Gastroesophageal sphincter (tissue), 4 donors: ENCODE results near the gene TP63. TPM values are rescaled to one million over a fixed set of nuclear protein-coding genes. Genes with fewer than 3 reads are reported as not detected.
A peak's percentile ranks its signal among the peaks of the same experiment; 100 is the strongest.

ENCODE experiments used
- ATAC-seq: fragments of 150-250 bp; one replicate; pipeline ENCODE4 v1.9.1; 2016; ENCODE audit warnings: mild to moderate bottlenecking, moderate library complexity
- H3K27ac ChIP-seq, 4 donors: fragments of 200-600 bp; sonication (generic) in 3 of 4; 1 replicate in 3 of 4; 2 replicates in 1 of 4; pipeline ENCODE4 v1.5.1; 2016 to 2019
- H3K27me3 ChIP-seq: fragments of 200-600 bp; sonication (generic); one replicate; pipeline ENCODE4 v1.5.1; 2019
- H3K36me3 ChIP-seq, 2 donors: fragments of 200-600 bp; sonication (generic); one replicate each; pipeline ENCODE4 v1.5.1; 2019; ENCODE audit warnings: control low read depth in 1 of 2
- H3K4me1 ChIP-seq, 3 donors: fragments of 200-600 bp; sonication (generic); 1 replicate in 2 of 3; 2 replicates in 1 of 3; pipeline ENCODE4 v1.5.1; 2016 to 2019; ENCODE audit warnings: control low read depth in 2 of 3
- H3K4me3 ChIP-seq, 2 donors: fragments of 200-600 bp; sonication (generic); one replicate each; pipeline ENCODE4 v1.5.1; 2019; ENCODE audit warnings: mild to moderate bottlenecking in 1 of 2, moderate library complexity in 1 of 2
- H3K9me3 ChIP-seq, 3 donors: fragments of 200-600 bp; sonication (generic); one replicate each; pipeline ENCODE4 v1.5.1; 2017 to 2019; ENCODE audit warnings: control low read depth in 2 of 3
- CTCF ChIP-seq, 4 experiments: fragments of 200-600 bp in 2 of 4; fragments of 450-650 bp in 2 of 4; sonication (generic) in 1 of 4; IDR thresholded peaks; one replicate each; pipeline ENCODE4 v1.5.1; 2017 to 2019; ENCODE audit warnings: antibody characterized with exemption in 4 of 4, mild to moderate bottlenecking in 2 of 4, moderate library complexity in 2 of 4
- EP300 ChIP-seq: sonication (generic); formaldehyde crosslinking; IDR thresholded peaks from one replicate; pipeline ENCODE4 v1.6.1; 2017; ENCODE audit warnings: antibody characterized with exemption, mild to moderate bottlenecking
- POLR2A ChIP-seq, 2 donors: fragments of 450-650 bp; IDR thresholded peaks; one replicate each; pipeline ENCODE4 v1.6.1; 2017; ENCODE audit warnings: antibody characterized with exemption in 2 of 2, mild to moderate bottlenecking in 2 of 2, moderate library complexity in 1 of 2
- POLR2AphosphoS5 ChIP-seq: sonication (generic); formaldehyde crosslinking; IDR thresholded peaks from one replicate; pipeline ENCODE4 v1.6.1; 2017; ENCODE audit warnings: antibody characterized with exemption
- WGBS, 2 donors: methylation state at CpG; one replicate each; pipeline ENCODE4 v1.1.5; 2018; ENCODE audit warnings: low coverage in 1 of 2; 5-methylcytosine and 5-hydroxymethylcytosine counted together
- total RNA-seq, 4 donors: library from RNA; depleted of rRNA; stranded (reverse); fragments of >200 nt; gene quantifications; one replicate each; pipeline ENCODE4 v1.1.0, GENCODE V29; 2016

The TP63 gene
- total RNA-seq, 4 donors from 2014 or later: 0.13 to 7.4 (median 3.4) TPM; not detected in 1

- ATAC-seq: peak; percentile 19
- Histone ChIP-seq H3K27ac (no peak overlapping the region), H3K4me1 (no peaks in the 10 kb centered on the region), H3K36me3 (no peaks in the 10 kb centered on the region), H3K27me3 (no peaks in the 10 kb centered on the region), H3K9me3 (no peaks in the 10 kb centered on the region), H3K4me3 (no peak overlapping the region)
- TF ChIP-seq POLR2A (IDR thresholded peaks at IDR 0.05) (no peak), EP300 (no peak), POLR2AphosphoS5 (no peak), CTCF (IDR thresholded peaks at IDR 0.05) (no peak)
- 79 to 81% methylated on average over 2 of the region's 2 CpGs for WGBS, 2 donors
Observed at GRCh38 chr3:189902230-189903186, 271.3 kb downstream of the TP63 start.

GRCh38 chr3:189903562-189904250 lies 272.5 kb downstream of the TP63 start:
- Histone ChIP-seq H3K4me1 (no peaks in the 10 kb centered on the region), H3K9me3 (no peaks in the 10 kb centered on the region), H3K27ac (no peak overlapping the region), H3K36me3 (no peaks in the 10 kb centered on the region), H3K27me3 (no peaks in the 10 kb centered on the region), H3K4me3 (no peak overlapping the region)
- no peak for ATAC-seq
- TF ChIP-seq CTCF (IDR thresholded peaks at IDR 0.05): no peak
- no peak for TF ChIP-seq POLR2A (IDR thresholded peaks at IDR 0.05)
- no peak for TF ChIP-seq POLR2AphosphoS5
- no peak for TF ChIP-seq EP300
- WGBS, 2 donors: 53 to 68% methylated on average over 6 of the region's 6 CpGs

GRCh38 chr3:189907803-189908202 lies 276.6 kb downstream of the TP63 start:
- no peaks in the 10 kb centered on the region for H3K36me3 ChIP-seq
- ATAC-seq: no peak
- no peak overlapping the region for H3K27ac ChIP-seq
- no peak overlapping the region for H3K4me3 ChIP-seq
- 75 to 98% methylated on average over 5 to 6 of the region's 6 CpGs for WGBS, 2 donors
- H3K4me1 ChIP-seq: no peaks in the 10 kb centered on the region
- no peaks in the 10 kb centered on the region for H3K9me3 ChIP-seq
- TF ChIP-seq EP300 (no peak), CTCF (IDR thresholded peaks at IDR 0.05) (no peak), POLR2AphosphoS5 (no peak), POLR2A (IDR thresholded peaks at IDR 0.05) (no peak)
- no peaks in the 10 kb centered on the region for H3K27me3 ChIP-seq

GRCh38 chr3:189908646-189909045 lies 277.5 kb downstream of the TP63 start:
- Histone ChIP-seq H3K36me3 (no peaks in the 10 kb centered on the region), H3K4me3 (no peak overlapping the region), H3K9me3 (no peaks in the 10 kb centered on the region), H3K27me3 (no peaks in the 10 kb centered on the region), H3K27ac (no peak overlapping the region), H3K4me1 (no peaks in the 10 kb centered on the region)
- no peak for ATAC-seq
- TF ChIP-seq POLR2AphosphoS5: no peak
- TF ChIP-seq EP300: no peak
- no peak for TF ChIP-seq CTCF (IDR thresholded peaks at IDR 0.05)
- no peak for TF ChIP-seq POLR2A (IDR thresholded peaks at IDR 0.05)
